ENCODE measurements around the gene RABEP1.

RABEP1 gene

DNA sequence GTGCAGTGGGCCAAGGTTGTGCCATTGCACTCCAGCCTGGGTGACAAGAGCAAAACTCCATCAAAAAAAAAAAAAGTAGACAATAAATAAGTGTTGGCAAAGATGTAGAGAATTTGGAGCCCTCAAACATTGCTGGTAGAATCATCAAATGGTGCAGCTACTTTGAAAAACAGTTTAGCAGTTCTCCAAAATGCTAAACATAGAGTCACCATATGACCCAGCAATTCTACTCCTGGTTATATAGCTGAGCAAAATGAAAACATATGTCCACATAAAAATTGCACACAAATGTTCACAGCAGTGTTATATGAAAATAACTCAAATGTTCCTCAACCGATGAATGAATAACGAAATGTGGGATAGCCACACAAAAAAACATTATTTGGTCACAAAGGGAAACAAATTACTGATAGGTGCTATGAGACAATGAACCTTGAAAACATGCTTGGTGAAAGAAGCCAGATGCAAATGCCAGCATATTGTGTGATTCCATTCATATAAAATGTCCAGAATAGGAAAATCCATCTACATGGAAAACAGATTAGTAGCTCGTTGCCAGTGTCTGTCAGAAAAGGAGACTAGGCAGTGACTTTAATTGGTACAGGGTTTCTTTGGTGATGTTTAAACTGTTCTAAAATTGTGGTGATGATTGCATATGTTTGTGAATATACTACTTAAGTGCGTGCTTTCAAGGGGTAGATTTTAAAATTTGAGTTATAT, 12.7 kb upstream of the RABEP1 start:
- DNase-seq (ENCODE audit: low read depth), result no peak

DNA sequence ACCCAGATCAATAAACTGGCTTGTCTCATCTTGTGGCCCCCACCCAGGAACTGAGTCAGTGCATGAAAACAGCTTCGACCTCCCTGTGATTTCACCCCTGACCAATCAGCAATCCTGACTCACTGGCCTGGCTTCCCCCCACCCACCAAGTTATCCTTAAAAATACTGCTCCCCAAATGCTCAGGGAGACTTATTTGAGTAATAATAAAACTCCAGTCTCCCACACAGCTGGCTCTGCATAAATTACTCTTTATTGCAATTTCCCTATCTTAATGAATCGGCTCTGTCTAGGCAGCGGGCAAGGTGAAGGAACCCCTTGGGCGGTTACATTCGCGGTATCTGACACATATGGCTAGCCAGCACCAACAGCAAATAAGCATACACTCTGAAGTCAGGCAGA, 9.8 kb upstream of the RABEP1 start:
- DNase-seq (ENCODE audit: low read depth), result no peak

DNA sequence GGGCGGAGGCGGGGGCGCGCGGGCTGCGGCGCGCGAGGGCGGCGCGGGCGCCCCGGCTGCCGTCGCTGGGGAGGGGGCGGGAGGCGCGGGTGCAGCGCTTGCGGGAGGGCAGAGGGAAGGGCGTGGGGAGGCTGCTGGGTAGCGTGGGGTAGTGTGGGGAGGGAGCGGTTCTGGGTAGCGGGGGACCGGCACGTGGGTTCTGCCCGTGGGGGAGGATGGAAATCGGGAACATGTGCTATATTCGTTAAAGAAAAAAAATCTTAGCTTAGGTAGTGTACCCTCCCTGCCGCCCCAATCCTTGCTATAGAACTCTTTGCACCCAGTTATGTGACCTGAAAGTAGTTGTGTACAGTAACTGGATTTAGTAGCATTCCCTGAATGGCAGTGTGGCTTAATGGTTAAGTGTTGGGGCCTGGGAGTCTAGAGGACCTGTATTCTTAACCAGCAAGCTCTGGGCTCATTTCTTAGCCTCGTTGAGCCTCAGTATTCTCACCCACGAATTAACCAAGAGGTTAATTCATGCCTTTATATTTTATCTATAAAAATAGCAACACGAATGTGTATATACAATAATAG, 646 bp downstream of the RABEP1 start:
- peak; percentile 15 for DNase-seq (ENCODE audit: low read depth)

DNA sequence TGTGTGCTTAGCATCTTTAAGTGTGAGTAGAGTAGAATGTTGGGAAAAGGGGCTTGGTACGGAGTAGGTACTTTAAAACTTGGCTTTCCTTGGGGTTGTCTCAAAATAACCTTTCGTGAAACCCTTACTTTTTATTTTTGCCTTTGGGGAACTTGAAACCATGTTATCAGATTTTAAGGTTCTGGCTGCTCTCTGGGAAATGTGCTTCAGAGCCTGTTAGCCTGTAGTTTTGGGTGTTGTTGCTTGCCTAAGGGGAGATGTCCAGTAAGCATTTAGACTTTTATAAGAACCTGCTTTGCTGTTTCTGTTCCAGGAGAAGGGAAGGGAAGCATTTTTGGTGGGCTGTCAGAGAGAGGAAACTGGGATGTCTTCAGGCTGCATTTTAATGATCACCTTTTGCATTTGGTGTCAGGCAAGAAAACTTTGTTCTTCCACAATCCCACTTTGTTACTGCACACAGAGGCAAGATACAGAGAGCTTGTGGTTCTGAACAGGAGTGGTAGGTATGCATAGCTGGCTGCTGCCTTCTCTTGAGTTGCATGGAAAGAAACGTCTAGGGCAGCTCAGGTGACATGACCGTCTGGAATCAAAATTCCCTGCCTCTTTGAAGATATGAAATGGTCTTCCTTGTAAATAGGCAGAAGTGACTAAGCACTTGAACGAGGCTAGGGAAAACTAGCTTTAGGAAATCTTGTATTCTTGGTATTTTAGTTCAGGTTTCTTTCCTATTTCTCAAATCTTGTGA, 1.7 kb downstream of the RABEP1 start:
- DNase-seq (ENCODE audit: low read depth), result no peak

DNA sequence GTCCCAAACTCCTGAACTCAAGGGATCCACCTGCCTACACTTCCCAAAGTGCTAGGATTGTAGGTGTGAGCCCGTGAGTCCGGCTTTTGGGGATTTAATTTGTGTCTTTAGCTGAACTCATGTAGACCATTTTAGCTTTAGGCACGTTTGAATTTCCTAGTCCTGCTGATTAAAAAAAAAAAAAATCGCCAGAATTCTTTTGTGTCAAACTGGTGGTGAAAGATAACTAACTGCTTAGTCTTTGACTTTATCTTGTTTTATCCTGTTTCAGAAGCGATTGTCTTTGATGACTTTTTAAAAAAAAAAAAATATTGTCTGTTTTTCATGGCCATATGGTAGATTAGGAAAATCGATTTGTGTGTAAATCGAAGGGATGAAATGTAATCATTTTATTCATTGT, 2.6 kb downstream of the RABEP1 start:
- DNase-seq (ENCODE audit: low read depth), result no peak

DNA sequence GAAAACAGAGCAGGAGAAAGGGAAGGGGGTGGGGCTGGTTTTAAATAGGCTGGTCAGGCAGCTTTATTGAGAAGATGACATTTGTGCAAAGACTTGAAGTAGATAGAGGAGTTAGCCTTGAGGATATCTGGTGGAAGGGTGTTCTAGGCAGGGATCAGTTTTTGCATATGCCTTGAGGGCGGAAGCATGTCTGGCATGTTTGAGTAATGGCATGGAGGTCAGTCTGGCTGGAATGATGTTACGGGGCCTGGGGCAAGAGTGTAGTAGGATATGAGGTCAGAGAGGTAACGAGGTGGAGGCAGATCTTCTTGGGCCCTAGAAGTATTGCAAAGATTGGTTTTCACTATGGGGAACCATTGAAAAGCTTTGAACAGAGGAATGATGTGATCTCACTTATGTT, 4.8 kb downstream of the RABEP1 start:
- DNase-seq (ENCODE audit: low read depth), result no peak

DNA sequence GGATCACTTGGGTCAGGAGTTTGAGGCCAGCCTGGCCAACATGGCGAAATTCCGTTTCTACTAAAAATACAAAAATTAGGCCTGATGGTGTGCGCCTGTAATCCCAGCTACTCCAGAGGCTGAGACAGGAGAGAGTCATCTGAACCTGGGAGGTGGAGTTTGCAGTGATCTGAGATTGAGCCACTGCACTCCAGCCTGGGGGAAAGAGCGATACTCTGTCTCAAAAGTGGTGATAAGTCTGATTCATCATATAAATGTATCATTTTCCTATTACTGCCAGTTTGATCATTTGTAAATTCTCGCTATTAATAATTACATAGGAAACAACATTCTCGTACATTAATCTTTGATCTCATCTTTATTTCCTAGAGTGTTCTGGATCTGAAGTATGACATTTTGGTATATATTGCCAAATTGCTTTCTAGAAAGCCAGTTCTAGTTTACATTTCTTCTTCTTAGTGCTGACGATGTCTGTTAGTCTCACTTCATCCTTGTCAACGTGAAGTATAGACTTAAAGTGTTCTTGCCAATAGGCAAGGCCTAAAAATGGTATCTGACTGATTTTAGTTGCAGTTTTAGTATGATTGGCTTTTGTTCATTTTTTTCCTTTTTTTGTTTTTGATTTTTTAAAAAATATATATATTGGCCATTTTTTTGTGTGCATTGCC, 9.7 kb downstream of the RABEP1 start:
- DNase-seq (ENCODE audit: low read depth), result no peak

DNA sequence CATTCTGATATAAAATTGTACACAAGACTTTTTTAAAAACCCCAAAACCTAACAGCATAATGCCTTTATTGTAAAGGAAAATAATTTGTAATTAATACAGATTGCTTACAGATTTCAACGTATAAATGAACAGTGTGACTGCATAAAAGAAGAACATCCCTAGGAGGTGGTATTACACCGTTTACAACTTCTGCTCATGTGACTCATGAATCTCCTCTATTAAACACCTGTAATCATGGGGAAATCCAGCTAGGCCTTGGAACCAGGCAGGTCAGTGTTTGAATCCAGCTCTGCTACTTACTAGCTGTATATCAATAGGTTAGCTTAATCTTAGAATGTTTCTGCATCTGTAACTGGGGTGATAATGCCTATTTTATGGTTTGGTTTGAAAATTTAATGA, 15.2 kb downstream of the RABEP1 start:
- no peak for DNase-seq (ENCODE audit: low read depth)

DNA sequence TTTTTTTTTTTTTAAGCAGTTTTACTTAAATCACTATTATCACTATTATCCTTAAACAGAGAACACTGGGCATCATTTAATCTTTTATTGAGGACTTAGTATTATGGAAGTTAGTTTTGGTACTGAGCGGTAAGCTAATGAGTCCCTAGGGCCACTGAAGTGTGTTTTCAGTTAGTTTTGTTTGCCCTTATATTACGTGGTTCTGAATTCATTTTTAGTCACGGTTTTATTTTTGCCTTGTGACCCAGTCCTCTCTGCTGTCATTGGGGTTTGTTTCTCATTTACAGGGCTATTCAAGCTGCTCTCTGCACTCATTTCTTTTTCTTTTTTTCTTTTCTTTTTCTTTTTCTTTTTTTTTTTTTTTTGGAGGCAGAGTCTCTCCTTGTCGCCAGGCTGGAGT, 17.3 kb downstream of the RABEP1 start:
- no peak for DNase-seq (ENCODE audit: low read depth)

DNA sequence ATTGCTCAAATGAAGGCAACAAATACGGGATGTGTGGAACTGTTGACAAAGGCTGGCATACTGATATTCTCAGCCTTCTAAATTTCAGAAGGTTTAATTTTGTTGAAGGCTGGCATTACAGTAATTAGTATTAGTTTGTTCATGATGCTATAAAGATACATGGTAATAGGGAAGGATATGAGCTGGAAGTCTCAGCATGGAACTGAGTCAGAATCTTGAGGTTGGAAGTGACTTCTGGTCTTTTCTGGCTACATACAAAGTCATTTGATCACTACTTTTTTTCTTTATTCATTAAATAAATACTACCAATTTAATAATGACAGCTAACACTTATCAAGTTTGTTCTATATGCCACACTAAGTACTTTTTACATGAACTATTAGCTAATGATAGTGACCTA, 22.6 kb downstream of the RABEP1 start:
- DNase-seq (ENCODE audit: low read depth), result no peak

DNA sequence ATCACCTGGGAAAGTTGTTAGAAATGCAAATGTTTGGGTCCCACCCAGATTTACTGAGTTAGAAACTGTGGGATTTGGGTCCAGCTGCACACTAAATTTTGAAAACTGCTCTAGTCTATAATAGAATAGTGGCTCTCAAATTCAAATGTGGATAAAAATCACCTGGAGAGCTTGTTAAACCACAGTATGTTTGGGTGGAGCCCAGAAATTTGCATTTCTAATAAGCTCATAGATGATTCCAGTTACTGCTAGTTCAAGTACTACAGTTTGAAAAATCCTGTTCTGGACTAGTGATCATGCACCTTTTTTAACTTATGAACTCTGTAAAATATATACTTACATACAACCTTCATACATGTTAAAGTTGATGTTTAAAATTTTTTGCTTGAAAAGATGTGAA, 27.8 kb downstream of the RABEP1 start:
- no peak for DNase-seq (ENCODE audit: low read depth)

DNA sequence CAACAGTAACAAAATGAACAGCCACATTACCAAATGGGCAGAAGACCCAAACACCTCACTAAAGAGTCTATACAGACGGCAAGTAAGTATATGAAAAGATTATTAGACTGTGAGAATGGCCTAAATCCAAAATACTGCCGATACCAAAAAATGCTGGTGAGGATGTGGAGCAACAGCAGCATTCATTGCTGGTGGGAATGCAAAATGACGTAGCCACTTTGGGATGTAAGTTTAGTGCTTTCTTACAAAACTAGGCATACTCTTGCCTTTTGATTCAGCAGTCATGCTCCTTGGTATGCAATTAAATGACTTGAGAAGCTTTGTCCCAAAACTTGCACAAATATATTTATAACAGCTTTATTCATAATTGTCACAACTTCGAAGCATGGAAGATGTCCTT, 43.8 kb downstream of the RABEP1 start:
- no peak for DNase-seq (ENCODE audit: low read depth)

DNA sequence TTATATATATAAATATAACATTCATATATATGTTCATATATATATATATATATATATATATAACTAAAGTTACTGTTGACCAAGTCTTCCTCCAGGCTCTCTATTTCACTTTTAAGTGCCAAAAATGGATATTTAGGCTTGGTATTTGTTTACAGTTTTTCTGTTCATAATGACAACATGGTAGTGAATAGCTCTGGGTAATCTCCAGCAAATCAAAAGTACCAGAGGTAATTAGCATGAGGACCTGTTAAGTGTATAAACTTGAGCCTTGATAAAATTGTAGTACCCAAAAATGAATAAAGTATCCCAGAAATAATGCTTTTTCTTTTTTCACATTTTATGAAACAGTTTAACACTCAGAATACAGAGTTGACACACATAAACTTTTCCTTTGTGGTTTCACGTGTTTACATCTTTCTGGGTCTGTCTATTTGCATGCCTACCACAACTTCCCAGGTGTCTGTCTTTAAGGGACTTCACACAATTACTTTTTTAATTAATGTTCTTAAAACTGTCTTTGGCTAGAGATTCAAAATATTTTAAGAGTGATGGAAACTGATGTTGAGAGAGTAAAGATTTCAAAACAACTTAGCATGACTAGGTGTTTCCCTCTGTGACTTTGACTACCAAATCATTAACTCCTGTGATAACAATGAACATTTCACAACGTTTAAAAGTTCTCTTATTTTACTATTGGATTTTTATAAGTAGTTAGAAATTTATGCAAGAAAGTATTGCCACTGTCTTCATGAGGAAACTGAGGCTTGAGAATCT, 47.9 kb downstream of the RABEP1 start:
- no peak for DNase-seq (ENCODE audit: low read depth)

DNA sequence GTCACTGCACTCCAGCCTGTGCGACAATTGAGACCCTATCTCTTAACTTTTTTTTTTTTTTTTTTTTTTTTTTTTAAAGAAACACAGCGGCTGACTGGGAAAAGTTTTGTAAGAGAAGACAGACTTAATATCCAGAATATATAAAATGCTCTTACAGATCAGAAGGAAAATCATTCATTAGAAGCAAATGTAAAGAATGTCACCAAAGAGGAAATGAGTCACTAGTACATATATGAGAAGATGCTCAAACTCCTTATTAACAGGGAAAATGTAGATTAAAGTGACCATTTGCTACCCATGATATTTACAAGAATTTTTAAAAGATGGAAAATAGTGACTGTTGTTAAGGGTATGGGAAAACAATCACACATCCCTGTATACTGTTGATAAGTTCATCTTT, 48.9 kb downstream of the RABEP1 start:
- no peak for DNase-seq (ENCODE audit: low read depth)

DNA sequence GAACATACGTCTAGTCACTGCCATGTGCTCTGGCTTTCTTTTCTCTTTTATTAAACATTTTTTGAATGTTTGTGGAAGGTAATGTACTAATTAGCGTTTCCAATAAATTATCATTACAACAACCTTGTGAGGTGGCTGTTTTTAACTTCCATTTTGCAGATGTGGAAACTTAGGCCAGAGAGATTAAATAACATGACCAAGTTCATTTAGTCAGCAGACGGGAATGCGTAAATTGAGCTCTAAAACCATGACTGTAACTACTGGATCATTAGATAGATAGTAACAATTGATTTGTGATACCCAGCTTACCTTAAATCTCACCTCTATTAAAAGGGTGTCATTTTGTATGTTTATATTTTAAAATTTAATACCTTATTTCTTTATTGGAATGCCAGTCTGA, 49.4 kb downstream of the RABEP1 start:
- DNase-seq (ENCODE audit: low read depth), result no peak

DNA sequence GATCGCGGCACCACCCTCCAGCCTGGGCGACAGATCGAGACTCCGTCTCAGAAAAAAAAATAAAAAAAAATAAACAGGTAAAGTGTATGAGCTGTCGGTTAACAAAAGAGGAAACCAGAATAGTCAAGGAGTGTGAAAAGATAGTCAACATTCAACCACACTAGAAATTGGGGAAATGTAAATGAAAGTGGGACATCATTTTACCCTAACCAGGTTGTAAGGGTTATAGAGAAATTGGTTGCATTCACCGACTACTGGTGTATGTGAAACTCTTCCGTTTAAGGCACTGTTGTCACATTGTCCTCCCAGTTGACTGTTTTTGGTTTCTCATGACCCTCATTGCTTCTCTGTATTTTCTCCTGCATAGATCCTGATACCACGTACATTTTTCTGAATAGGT, 62.8 kb downstream of the RABEP1 start:
- no peak for DNase-seq (ENCODE audit: low read depth)

DNA sequence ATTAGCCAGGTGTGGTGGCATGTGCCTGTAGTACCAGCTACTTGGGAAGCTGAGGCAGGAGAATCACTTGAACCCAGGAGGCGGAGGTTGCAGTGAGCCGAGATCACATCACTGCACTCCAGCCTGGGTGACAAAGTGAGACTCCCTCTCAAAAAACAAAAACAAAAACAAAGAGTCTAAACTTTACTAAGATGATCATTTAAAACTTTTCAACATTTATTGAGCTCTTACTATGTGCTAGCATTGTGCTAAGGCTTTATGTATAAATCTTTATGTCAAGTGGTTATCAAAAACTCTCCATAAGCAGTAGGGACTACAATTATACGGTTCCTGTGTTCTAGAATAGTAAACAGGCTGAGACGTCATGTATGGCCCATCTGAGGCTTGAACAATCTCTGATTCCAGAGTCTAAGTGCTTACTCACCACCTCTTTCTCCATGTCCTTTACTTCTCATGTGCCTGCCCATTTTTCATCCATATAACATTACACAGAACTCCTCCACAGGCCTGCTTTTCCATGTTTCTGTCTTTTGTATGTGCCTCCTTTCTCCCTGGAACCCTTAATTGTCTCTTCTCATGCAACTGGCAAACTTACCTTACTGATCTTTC, 70.7 kb downstream of the RABEP1 start:
- DNase-seq (ENCODE audit: low read depth), result no peak

DNA sequence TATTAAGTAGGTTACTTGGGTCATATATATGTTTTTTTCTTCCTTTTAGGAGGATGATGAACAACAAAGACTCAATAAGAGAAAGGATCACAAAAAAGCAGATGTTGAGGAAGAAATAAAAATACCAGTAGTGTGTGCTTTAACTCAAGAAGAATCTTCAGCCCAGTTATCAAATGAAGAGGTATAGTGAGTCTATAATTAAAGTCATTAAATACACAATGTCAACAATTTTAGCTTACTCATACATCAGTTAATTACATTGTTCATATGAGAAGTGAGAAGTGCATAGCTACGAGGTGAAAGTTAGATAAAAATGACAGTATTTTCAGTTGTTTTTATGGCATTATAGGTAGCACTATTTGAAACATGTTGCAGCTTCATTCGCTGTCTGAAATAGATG, 72.2 kb downstream of the RABEP1 start:
- no peak for DNase-seq (ENCODE audit: low read depth)

DNA sequence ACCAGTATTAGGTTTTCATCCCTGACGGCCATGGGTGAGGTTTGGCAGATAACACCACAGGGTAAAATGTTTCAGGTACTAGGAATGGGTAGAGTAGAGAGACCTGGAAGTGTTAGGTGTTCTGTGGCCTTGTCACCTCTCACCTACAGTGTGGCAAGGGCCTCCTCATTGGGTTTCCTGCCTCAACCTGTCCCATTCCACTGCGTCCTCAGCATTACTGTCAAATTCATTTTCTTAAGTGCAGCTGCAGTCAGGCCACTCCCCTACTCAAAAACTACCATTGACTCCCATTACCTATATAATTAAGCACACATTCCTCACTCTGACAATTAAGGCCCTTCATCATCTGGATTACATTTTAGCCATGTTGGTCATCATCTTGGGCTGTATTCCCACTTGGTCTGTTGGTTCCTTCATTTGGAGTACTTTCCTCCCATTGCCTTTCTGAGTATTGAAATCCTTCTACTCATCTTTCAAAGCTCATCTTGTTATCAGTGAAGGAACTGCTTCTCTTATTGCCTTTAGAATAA, 72.9 kb downstream of the RABEP1 start:
- DNase-seq (ENCODE audit: low read depth), result no peak

DNA sequence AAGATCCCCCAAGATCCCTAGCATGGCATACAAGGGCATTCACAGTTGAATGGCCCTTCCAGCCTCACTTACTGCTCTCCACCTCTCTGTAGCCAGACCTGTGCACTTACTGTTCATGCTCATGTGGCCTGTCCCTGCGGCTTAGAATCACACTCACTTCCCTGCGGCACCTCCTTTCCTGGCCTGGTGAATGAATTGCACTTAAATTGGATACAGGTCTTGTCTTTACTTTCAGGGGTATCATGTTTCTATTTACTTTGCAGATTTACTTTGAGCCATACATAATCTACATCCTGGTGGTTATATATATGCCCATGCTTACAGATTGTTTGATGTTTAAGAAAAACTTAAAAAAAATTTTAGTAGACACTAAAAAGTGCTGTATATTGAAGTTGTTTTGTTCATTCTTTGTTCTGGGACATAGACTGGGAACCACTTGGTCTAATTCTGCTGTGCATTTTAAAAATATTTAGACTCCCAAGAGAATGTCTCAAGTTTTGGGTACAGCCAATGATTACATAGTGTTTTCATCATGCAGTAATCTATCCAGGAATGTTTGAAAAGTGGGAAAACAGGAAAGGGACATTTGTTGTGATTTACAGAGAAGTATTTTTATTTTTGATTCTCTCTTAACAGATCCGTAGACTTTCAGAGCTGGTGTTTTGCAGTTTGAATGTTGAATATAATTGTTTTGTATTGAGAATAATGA, 73.5 kb downstream of the RABEP1 start:
- DNase-seq (ENCODE audit: low read depth), result no peak

DNA sequence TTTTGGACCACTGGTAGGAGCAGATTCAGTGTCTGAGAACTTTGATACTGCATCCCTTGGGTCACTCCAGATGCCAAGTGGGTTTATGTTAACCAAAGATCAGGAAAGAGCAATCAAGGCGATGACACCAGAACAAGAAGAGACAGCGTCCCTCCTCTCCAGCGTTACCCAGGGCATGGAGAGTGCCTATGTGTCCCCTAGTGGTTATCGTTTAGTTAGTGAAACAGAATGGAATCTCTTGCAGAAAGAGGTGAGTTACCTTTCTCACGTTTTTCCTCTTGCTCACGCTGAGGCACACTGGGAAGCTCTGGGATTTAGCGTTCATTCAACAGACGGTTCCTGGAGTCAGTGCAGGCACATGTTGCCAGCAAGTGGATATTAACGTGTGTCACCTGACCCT, 79.3 kb downstream of the RABEP1 start:
- no peak for DNase-seq (ENCODE audit: low read depth)
